OCI-LY7 (cell line): ENCODE data around the gene KRTAP5-10. TPM values are rescaled to one million over a fixed set of nuclear protein-coding genes. Genes with fewer than 3 reads are reported as not detected.

Experiments
- Bru-seq: library from RNA; stranded (reverse); fragments of 400-500 nt; gene quantifications from one replicate; lab custom pipeline; 2021; lab: Mats Ljungman, UMichigan
- BruChase-seq, 2 experiments: library from RNA; stranded (reverse); fragments of 400-500 nt; gene quantifications; one replicate each; lab custom pipeline; 2021; lab: Mats Ljungman, UMichigan
- BruUV-seq: library from RNA; stranded (reverse); fragments of 400-500 nt; replicated peaks from 2 replicates; lab custom pipeline; 2021; lab: Mats Ljungman, UMichigan
- CTCF ChIA-PET: fragments of 300-600 bp; sonication (Branson Sonifier 250); formaldehyde crosslinking; loops from one replicate; lab custom pipeline; 2022; ENCODE audit warnings: antibody characterized with exemption; ENCODE audit not compliant: unreplicated experiment; lab: Charles Lee
- POLR2A ChIA-PET: fragments of 300-600 bp; sonication (Branson Sonifier 250); formaldehyde crosslinking; loops from one replicate; lab custom pipeline; 2022; ENCODE audit warnings: antibody characterized with exemption; lab: Charles Lee
- DNase-seq: peaks from one replicate; pipeline ENCODE4 v3.0.0-alpha.2; 2015; ENCODE audit warnings: low spot score
- H2AFZ ChIP-seq: fragments of 200-600 bp; sonication (generic), shearing (Covaris generic); 2 replicates; pipeline ENCODE4 v1.6.1; 2014; ENCODE audit warnings: mild to moderate bottlenecking, antibody characterized with exemption, low read length, moderate library complexity
- H3K27ac ChIP-seq: fragments of 200-600 bp; sonication (generic); 2 replicates; pipeline ENCODE4 v1.5.1; 2014; ENCODE audit warnings: mixed run types, low read depth, mild to moderate bottlenecking, moderate library complexity, low read length, inconsistent platforms; ENCODE audit not compliant: poor library complexity, severe bottlenecking
- H3K36me3 ChIP-seq: fragments of 200-600 bp; sonication (generic); 2 replicates; pipeline ENCODE4 v1.6.1; 2014; ENCODE audit warnings: mild to moderate bottlenecking, antibody characterized with exemption, low read length, moderate library complexity, mixed read lengths; ENCODE audit not compliant: insufficient read depth
- H3K4me1 ChIP-seq: fragments of 200-600 bp; sonication (generic); 2 replicates; pipeline ENCODE4 v1.5.1; 2014; ENCODE audit warnings: mild to moderate bottlenecking, low read length; ENCODE audit not compliant: insufficient read depth, poor library complexity, severe bottlenecking
- H3K4me2 ChIP-seq: fragments of 200-600 bp; sonication (generic); 2 replicates; pipeline ENCODE4 v1.6.1; 2014; ENCODE audit warnings: mild to moderate bottlenecking, low read length
- H3K4me3 ChIP-seq: fragments of 200-600 bp; sonication (generic); 2 replicates; pipeline ENCODE4 v1.5.1; 2014; ENCODE audit warnings: mild to moderate bottlenecking, low read depth, low read length; ENCODE audit not compliant: poor library complexity, severe bottlenecking
- H3K79me2 ChIP-seq: fragments of 200-600 bp; sonication (generic); 2 replicates; pipeline ENCODE4 v1.6.1; 2016; ENCODE audit warnings: low read depth, mild to moderate bottlenecking, low read length, moderate library complexity, mixed read lengths; ENCODE audit not compliant: insufficient read depth
- H3K9me2 ChIP-seq: fragments of 200-600 bp; sonication (generic); 2 replicates; pipeline ENCODE4 v1.6.1; 2016; ENCODE audit warnings: mild to moderate bottlenecking, low read length, mixed read lengths; ENCODE audit not compliant: insufficient read depth
- H3K9me3 ChIP-seq: fragments of 200-600 bp; sonication (generic); 2 replicates; pipeline ENCODE4 v1.6.1; 2014; ENCODE audit warnings: mild to moderate bottlenecking, mixed run types, low read length, mixed read lengths
- H4K20me1 ChIP-seq: fragments of 200-600 bp; sonication (generic); 2 replicates; pipeline ENCODE4 v1.6.1; 2014; ENCODE audit warnings: mild to moderate bottlenecking, antibody characterized with exemption, low read length, moderate library complexity, mixed read lengths; ENCODE audit not compliant: insufficient read depth
- EZH2phosphoT487 ChIP-seq: fragments of 200-600 bp; sonication (generic); IDR thresholded peaks from 2 replicates; pipeline ENCODE4 v1.6.1; 2018; ENCODE audit warnings: low read depth, borderline replicate concordance, mild to moderate bottlenecking, mixed run types, antibody characterized with exemption, low read length, moderate library complexity, mixed read lengths
- intact Hi-C: fragments of 100-400 bp; cut with micrococcal nuclease; formaldehyde crosslinking; loops from one replicate; pipeline ENCODE4 v1.10.0; 2022; ENCODE audit not compliant: unreplicated experiment
- long read RNA-seq: library from polyadenylated mRNA; stranded (forward); transcript quantifications from one replicate; pipeline ENCODE4 v2.0.0, GENCODE V29; 2022
- total RNA-seq, 2 experiments: library from RNA; depleted of rRNA in 1 of 2; stranded (reverse); fragments of >200 nt in 1 of 2; shearing (Covaris generic) in 1 of 2; gene quantifications; 2 replicates each; pipeline ENCODE4 v1.2.3, GENCODE V29; 2014 to 2022
- TF ChIP-seq, protein P1 (sequence below): fragments of 200-600 bp; sonication (generic); conservative IDR thresholded peaks from 2 replicates; pipeline ENCODE4 v1.5.1; 2014; ENCODE audit warnings: mild to moderate bottlenecking, antibody characterized with exemption, low read length, moderate library complexity, mixed read lengths

The KRTAP5-10 gene, protein sequence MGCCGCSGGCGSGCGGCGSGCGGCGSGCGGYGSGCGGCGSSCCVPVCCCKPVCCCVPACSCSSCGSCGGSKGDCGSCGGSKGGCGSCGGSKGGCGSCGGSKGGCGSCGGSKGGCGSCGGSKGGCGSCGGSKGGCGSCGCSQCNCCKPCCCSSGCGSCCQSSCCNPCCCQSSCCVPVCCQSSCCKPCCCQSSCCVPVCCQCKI
- total RNA-seq (2014; rRNA removed; shearing (Covaris generic)) (not detected in 2 replicates), total RNA-seq (2022) (not detected in 2 replicates), Bru-seq, nascent RNA (not detected), BruChase-seq, experiment 1, labeled RNA remaining after a 6-hour chase (percentile 28 among the genes with signal in this experiment), BruChase-seq, experiment 2, labeled RNA remaining after a 2-hour chase (not detected)
- long read RNA-seq: 0 reads

DNA sequence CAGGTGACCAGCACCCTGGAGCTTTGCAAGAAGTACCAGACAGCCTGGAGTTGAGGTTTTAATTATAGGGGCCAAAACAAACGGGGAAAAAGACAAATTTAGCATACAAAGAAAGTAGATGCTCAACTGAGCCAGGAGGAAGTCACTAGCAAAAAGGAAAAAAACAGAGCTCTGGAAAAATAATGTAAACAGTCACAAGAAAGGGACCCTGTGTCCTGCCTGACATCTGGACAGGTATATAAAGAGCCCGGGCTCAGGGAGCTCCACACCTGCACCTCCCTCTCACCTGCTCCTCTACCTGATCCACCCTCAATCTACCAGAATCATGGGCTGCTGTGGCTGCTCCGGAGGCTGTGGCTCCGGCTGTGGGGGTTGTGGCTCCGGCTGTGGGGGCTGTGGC, at the start of gene KRTAP5-10:
KRTAP5-10 (plus strand) TSS at position 301 of the 400 bp plus-strand sequence; CDS start at position 326, 25 bp downstream.
- BruUV-seq: no TSS peak
- Histone ChIP-seq H3K4me3 (no peak within 1 kb of the TSS), H2AFZ (no peak within 1 kb of the TSS), H3K79me2 (no peaks in the 10 kb centered on the region), H3K27ac (no peak within 1 kb of the TSS), H3K4me1 (no peaks in the 10 kb centered on the region), H3K4me2 (no peak within 1 kb of the TSS), H3K9me2 (no peaks in the 10 kb centered on the region), H4K20me1 (no peaks in the 10 kb centered on the region), H3K9me3 (no peaks in the 10 kb centered on the region), H3K36me3 (no peaks in the 10 kb centered on the region)
- intact Hi-C loops: no loop called here
- DNase-seq: no peak
- TF ChIP-seq, protein P1, sequence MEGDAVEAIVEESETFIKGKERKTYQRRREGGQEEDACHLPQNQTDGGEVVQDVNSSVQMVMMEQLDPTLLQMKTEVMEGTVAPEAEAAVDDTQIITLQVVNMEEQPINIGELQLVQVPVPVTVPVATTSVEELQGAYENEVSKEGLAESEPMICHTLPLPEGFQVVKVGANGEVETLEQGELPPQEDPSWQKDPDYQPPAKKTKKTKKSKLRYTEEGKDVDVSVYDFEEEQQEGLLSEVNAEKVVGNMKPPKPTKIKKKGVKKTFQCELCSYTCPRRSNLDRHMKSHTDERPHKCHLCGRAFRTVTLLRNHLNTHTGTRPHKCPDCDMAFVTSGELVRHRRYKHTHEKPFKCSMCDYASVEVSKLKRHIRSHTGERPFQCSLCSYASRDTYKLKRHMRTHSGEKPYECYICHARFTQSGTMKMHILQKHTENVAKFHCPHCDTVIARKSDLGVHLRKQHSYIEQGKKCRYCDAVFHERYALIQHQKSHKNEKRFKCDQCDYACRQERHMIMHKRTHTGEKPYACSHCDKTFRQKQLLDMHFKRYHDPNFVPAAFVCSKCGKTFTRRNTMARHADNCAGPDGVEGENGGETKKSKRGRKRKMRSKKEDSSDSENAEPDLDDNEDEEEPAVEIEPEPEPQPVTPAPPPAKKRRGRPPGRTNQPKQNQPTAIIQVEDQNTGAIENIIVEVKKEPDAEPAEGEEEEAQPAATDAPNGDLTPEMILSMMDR: no peak
- no peak for TF ChIP-seq EZH2phosphoT487
- ChIA-PET CTCF (no interaction called here), POLR2A (no interaction called here)

DNA sequence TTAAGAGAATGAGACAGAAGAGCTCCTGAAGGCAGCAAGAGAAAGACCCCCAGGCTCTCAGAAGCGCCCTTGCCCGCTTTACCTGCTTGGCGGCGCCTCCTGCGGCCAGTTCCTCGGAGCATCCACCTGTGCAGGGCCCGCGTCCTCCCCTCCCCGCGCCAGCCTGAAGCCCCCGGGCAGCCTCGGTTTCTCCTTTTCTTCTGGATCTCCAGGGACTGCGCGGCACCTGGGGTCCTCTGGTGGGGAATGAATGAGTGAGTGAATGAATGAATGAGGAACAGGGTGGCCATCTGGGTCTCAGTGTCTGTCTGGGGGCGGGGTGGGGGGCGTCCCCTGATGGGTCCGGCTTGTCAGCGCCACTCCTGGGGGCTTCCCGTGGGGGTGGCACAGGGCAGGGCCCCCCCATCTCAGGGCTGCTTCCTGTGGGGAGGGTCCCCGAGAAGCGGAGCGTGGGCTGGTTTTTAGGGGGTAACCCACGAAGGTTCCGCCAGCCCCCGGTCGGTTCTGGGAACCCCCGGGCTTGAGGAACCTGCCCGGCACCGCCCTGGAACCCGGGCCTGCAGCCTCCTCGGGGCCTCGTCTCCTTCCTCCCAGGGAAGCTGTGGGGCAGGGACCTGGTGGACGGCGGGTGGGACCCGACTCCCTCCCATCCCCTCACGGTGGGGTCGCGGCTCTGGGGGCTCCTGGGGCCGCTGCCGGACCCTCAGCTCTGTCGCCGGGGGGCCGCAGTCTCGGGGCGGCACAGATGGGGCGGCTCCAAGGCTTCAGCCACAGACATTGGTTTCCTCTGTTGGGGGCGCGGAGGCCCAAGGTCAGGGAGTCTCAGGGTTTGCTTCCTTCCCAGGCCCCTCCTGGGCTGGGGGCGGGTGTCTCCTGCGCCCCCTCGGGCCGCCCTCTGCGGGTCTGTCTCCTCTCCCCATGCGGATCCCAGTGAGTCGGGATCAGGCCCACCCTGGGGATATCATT, 46.6 kb upstream of the KRTAP5-10 start:
- TF ChIP-seq, protein P1: no peak
- TF ChIP-seq EZH2phosphoT487: no peak

More for the DNA sequence above, 46.6 kb upstream of the KRTAP5-10 start:
- Histone ChIP-seq H3K4me1 (no peaks in the 10 kb centered on the region), H3K9me3 (no peaks in the 10 kb centered on the region), H2AFZ (no peak overlapping the region), H4K20me1 (no peaks in the 10 kb centered on the region), H3K9me2 (no peaks in the 10 kb centered on the region), H3K36me3 (no peaks in the 10 kb centered on the region), H3K27ac (no peak overlapping the region), H3K4me2 (no peak overlapping the region), H3K79me2 (no peaks in the 10 kb centered on the region), H3K4me3 (no peak overlapping the region)
- no peak for DNase-seq
- POLR2A ChIA-PET: no interaction called here
- no TSS peak for BruUV-seq
- intact Hi-C loops: no loop called here
- CTCF ChIA-PET: no interaction called here
